ENCODE data around the gene SBNO2.

DNA sequence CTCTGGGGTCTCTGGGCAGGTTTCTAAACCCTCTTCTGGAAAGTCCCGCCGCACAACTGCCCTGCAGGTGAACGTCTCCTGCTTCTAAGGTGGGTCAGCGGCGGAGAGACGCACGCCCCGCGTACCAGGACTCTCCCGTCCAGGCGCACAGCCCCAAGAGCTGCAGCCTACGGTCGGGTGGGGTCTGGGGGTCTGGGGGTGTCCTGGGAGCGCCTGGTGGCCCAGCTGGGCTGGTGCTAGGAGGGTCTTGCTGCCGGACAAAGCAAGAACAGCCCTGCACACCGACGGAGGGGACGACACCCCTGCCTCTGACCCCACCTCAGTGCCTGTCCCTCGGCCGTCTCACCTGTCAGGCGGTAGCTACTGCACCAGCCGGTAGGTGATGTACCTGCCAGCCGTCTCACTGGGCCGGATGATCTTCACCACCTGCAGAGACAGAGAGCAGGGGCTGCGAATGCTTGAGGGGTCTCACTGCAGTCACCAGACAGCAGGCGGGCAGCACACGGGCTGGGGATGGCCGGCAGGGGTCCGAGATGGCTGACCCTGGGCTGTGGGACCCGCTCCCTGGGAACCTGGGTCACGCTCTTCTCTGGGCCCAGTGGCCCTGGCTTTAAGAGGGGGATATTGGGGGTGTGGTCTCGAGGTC lies 84.8 kb downstream of the SBNO2 start:
- TF ChIP-seq, protein P1, sequence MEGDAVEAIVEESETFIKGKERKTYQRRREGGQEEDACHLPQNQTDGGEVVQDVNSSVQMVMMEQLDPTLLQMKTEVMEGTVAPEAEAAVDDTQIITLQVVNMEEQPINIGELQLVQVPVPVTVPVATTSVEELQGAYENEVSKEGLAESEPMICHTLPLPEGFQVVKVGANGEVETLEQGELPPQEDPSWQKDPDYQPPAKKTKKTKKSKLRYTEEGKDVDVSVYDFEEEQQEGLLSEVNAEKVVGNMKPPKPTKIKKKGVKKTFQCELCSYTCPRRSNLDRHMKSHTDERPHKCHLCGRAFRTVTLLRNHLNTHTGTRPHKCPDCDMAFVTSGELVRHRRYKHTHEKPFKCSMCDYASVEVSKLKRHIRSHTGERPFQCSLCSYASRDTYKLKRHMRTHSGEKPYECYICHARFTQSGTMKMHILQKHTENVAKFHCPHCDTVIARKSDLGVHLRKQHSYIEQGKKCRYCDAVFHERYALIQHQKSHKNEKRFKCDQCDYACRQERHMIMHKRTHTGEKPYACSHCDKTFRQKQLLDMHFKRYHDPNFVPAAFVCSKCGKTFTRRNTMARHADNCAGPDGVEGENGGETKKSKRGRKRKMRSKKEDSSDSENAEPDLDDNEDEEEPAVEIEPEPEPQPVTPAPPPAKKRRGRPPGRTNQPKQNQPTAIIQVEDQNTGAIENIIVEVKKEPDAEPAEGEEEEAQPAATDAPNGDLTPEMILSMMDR (IDR thresholded peaks at IDR 0.05): no peak
- no peak for TF ChIP-seq POLR2A (IDR thresholded peaks at IDR 0.05)

All from vagina (tissue), 2 donors.